HCT116 (cell line): ENCODE data around the gene CEND1. TPM values are rescaled to one million over a fixed set of nuclear protein-coding genes. Genes with fewer than 3 reads are reported as not detected.

Experiments used
- ATAC-seq: fragments of 200-7000 bp; cut with Tn5 transposase; 2 replicates; pipeline ENCODE4 v1.9.1; 2020; ENCODE audit warnings: mild to moderate bottlenecking, moderate library complexity
- BruUV-seq: library from RNA; stranded (reverse); fragments of 400-500 nt; replicated peaks from 2 replicates; lab custom pipeline; 2021; lab: Mats Ljungman, UMichigan
- CTCF ChIA-PET: fragments of 300-600 bp; sonication (Branson Sonifier 250); formaldehyde crosslinking; loops from one replicate; lab custom pipeline; 2021; ENCODE audit warnings: antibody characterized with exemption; lab: Charles Lee
- POLR2A ChIA-PET: fragments of 300-600, 350-600 bp; sonication (Branson Sonifier 250); formaldehyde crosslinking; loops from one replicate; lab custom pipeline; 2021; ENCODE audit warnings: antibody characterized with exemption; lab: Charles Lee
- RAD21 ChIA-PET, 2 experiments: fragments of 300-600 bp; sonication (Branson Sonifier 250); formaldehyde crosslinking; loops; one replicate each; lab custom pipeline; 2023; ENCODE audit warnings: low total read pairs in 2 of 2; ENCODE audit not compliant: uncharacterized antibody in 2 of 2, unreplicated experiment in 2 of 2, low non-redundant PET in 1 of 2; lab: Charles Lee
- DNase-seq: peaks from one replicate; pipeline ENCODE4 v3.0.0-alpha.2; 2010; ENCODE audit warnings: low read depth, low spot score
- H2AFZ ChIP-seq: fragments of 200-600 bp; shearing (Covaris generic), sonication (generic); 2 replicates; pipeline ENCODE4 v1.6.1; 2017; ENCODE audit warnings: low read depth, mixed run types, mixed read lengths, antibody characterized with exemption, low read length; ENCODE audit not compliant: poor library complexity, severe bottlenecking
- H3K27ac ChIP-seq: 2 replicates; pipeline ENCODE4 v1.5.1; 2012; ENCODE audit warnings: low read depth, low read length
- H3K27me3 ChIP-seq: fragments of 200-600 bp; sonication (generic); 2 replicates; pipeline ENCODE4 v1.6.1; 2016; ENCODE audit warnings: mixed run types, low read length, mixed read lengths; ENCODE audit not compliant: insufficient read depth
- H3K36me3 ChIP-seq, 2 experiments: fragments of 200-500 bp in 1 of 2; fragments of 200-600 bp in 1 of 2; sonication (Bioruptor generic) in 1 of 2; sonication (generic) in 1 of 2; 2 replicates each; pipeline versions ENCODE4 v1.5.1 to v1.6.1; 2014 to 2016; ENCODE audit warnings: low read length in 2 of 2, inconsistent platforms in 1 of 2, mixed read lengths in 1 of 2, mixed run types in 1 of 2; ENCODE audit not compliant: insufficient read depth in 2 of 2, control insufficient read depth in 1 of 2
- H3K4me1 ChIP-seq, 2 experiments: fragments of 200-600 bp in 1 of 2; sonication (generic) in 1 of 2; 2 replicates each; pipeline versions ENCODE4 v1.5.1 to v1.6.1; 2012 to 2017; ENCODE audit warnings: low read length in 2 of 2, inconsistent platforms in 1 of 2, mild to moderate bottlenecking in 1 of 2, mixed read lengths in 1 of 2, mixed run types in 1 of 2, moderate library complexity in 1 of 2; ENCODE audit not compliant: insufficient read depth in 2 of 2, control insufficient read depth in 1 of 2
- H3K4me2 ChIP-seq: fragments of 200-600 bp; sonication (generic); 2 replicates; pipeline ENCODE4 v1.6.1; 2017; ENCODE audit warnings: mixed run types, low read length, mixed read lengths
- H3K4me3 ChIP-seq, 2 experiments: fragments of 200-600 bp in 1 of 2; sonication (generic) in 1 of 2; replicated peaks in 1 of 2; 2 replicates each; pipeline ENCODE4 v1.5.1; 2011 to 2016; ENCODE audit warnings: low read length in 2 of 2, control low read depth in 1 of 2, low read depth in 1 of 2, mild to moderate bottlenecking in 1 of 2, mixed read lengths in 1 of 2, mixed run types in 1 of 2
- H3K79me2 ChIP-seq: fragments of 200-600 bp; sonication (generic); 2 replicates; pipeline ENCODE4 v1.6.1; 2017; ENCODE audit warnings: mild to moderate bottlenecking, mixed run types, low read length, moderate library complexity, mixed read lengths; ENCODE audit not compliant: insufficient read depth
- H3K9ac ChIP-seq: fragments of 200-600 bp; sonication (generic); 2 replicates; pipeline ENCODE4 v1.6.1; 2016; ENCODE audit warnings: low read length, mixed read lengths
- H3K9me2 ChIP-seq: fragments of 200-600 bp; sonication (generic), shearing (Covaris generic); 2 replicates; pipeline ENCODE4 v1.6.1; 2017; ENCODE audit warnings: mixed run types, mild to moderate bottlenecking, moderate library complexity; ENCODE audit not compliant: insufficient read depth
- H3K9me3 ChIP-seq, 2 experiments: fragments of 200-500 bp in 1 of 2; fragments of 200-600 bp in 1 of 2; sonication (Bioruptor generic) in 1 of 2; sonication (generic) in 1 of 2; 2 replicates each; pipeline ENCODE4 v1.6.1; 2014 to 2017; ENCODE audit warnings: low read length in 2 of 2, mixed read lengths in 2 of 2, inconsistent platforms in 1 of 2, low read depth in 1 of 2, mild to moderate bottlenecking in 1 of 2, mixed run types in 1 of 2, moderate library complexity in 1 of 2; ENCODE audit not compliant: control insufficient read depth in 1 of 2, insufficient read depth in 1 of 2
- H4K20me1 ChIP-seq: fragments of 200-600 bp; sonication (generic), shearing (Covaris generic); 2 replicates; pipeline ENCODE4 v1.6.1; 2017; ENCODE audit warnings: mixed run types, mild to moderate bottlenecking, moderate library complexity; ENCODE audit not compliant: insufficient read depth
- CEBPB ChIP-seq: IDR thresholded peaks from 2 replicates; pipeline ENCODE4 v1.6.1; 2012; ENCODE audit warnings: low read depth
- EGR1 ChIP-seq: IDR thresholded peaks from 2 replicates; pipeline ENCODE4 v1.6.1; 2012; ENCODE audit warnings: low read depth
- ELF1 ChIP-seq: IDR thresholded peaks from 2 replicates; pipeline ENCODE4 v1.6.1; 2012; ENCODE audit warnings: low read depth, borderline replicate concordance
- EZH2phosphoT487 ChIP-seq: fragments of 200-600 bp; IDR thresholded peaks from 2 replicates; pipeline ENCODE4 v1.6.1; 2018; ENCODE audit warnings: antibody characterized with exemption, borderline replicate concordance
- FOSL1 ChIP-seq: IDR thresholded peaks from 2 replicates; pipeline ENCODE4 v1.6.1; 2012; ENCODE audit warnings: low read depth
- JUND ChIP-seq: IDR thresholded peaks from 2 replicates; pipeline ENCODE4 v1.6.1; 2012
- POLR2A ChIP-seq: IDR thresholded peaks from 2 replicates; pipeline ENCODE4 v1.7.0; 2011; ENCODE audit warnings: borderline replicate concordance; ENCODE audit not compliant: insufficient read depth, insufficient read length; ENCODE audit errors: extremely low read depth
- POLR2AphosphoS5 ChIP-seq: IDR thresholded peaks from 2 replicates; pipeline ENCODE4 v1.6.1; 2011; ENCODE audit warnings: mild to moderate bottlenecking, low read depth, low read length, moderate library complexity
- SP1 ChIP-seq: IDR thresholded peaks from 2 replicates; pipeline ENCODE4 v1.6.1; 2012; ENCODE audit warnings: low read depth
- TCF7L2 ChIP-seq: IDR thresholded peaks from 2 replicates; pipeline ENCODE4 v1.7.0; 2011; ENCODE audit warnings: borderline replicate concordance, inconsistent platforms; ENCODE audit not compliant: insufficient read depth, insufficient read length; ENCODE audit errors: extremely low read depth
- ZNF274 ChIP-seq: fragments of 200-500 bp; sonication (Bioruptor generic); IDR thresholded peaks from 2 replicates; pipeline ENCODE4 v1.6.1; 2014; ENCODE audit warnings: mild to moderate bottlenecking, low read depth, low read length, inconsistent platforms
- intact Hi-C: fragments of 100-400 bp; cut with micrococcal nuclease; formaldehyde crosslinking; loops from 2 replicates; pipeline ENCODE4 v1.10.0; 2022
- total RNA-seq: library from RNA; stranded (reverse); gene quantifications from one replicate; pipeline ENCODE4 v1.2.1, GENCODE V29; 2021; ENCODE audit not compliant: unreplicated experiment
- TF ChIP-seq, protein P1 (sequence below): IDR thresholded peaks from 2 replicates; pipeline ENCODE4 v1.6.1; 2012; ENCODE audit warnings: low read depth
- TF ChIP-seq, protein P2 (sequence below): IDR thresholded peaks from 2 replicates; pipeline ENCODE4 v1.6.1; 2012
- TF ChIP-seq, protein P3 (sequence below), 3 experiments: fragments of 200-600 bp in 1 of 3; sonication (generic) in 1 of 3; IDR thresholded peaks in 2 of 3; conservative IDR thresholded peaks in 1 of 3; 2 replicates each; pipeline ENCODE4 v1.5.1; 2012 to 2017; ENCODE audit warnings: low read depth in 2 of 3, low read length in 2 of 3, antibody characterized with exemption in 1 of 3, borderline replicate concordance in 1 of 3, control low read depth in 1 of 3, mild to moderate bottlenecking in 1 of 3, mixed read lengths in 1 of 3, mixed run types in 1 of 3, moderate library complexity in 1 of 3; ENCODE audit not compliant: insufficient read depth in 1 of 3
- TF ChIP-seq, protein P4 (sequence below): IDR thresholded peaks from 2 replicates; pipeline ENCODE4 v1.6.1; 2012

CEND1 gene
- total RNA-seq, 1 experiment from 2014 or later, result 0.27 TPM

DNA sequence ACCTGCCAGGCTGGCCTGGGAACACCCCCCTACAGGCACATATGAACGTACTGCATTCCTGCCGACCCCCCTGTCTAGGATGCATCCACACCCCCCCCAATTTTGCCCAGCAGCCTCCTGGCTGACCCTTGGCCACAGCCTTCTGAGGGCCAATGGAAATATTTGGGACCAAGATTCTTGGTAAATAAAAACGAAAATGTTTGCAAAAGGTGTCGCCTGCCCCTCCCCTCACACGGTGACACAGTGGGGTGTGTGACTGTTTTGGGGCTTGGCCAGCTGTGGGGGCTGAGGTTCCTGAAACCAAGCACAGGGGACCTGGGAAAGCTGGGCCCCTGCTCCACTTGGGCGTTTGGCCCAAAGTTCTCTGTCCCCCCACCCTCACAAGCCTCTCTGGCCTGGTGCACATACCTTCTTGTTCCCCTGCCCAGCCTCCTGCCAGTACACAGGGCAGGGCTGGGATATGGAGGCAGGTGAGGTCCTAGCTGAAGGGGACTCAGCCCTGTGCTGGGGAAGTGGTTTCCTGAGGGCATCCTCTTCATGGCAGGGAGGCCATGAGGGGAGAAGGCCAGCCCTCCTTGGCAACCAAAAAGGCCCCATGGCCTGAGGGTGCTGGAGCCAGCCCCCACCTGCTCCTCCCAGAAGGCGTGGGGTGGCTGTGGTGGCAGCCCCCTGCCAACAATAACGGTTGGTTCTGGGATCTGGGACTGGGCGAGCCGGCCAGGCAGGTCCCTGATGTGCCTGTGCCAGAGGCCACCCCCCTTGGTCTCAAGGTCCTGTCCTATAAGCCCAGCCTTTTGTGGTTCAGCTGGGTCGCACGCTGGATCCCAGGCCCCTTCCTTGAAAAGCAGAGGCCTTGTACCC is 35.7 kb upstream of the CEND1 start:
- no peak for ATAC-seq
- Histone ChIP-seq H3K9me2 (no peaks in the 10 kb centered on the region), H3K27me3 (no peaks in the 10 kb centered on the region), H4K20me1 (no peaks in the 10 kb centered on the region), H3K9me3 (no peaks in the 10 kb centered on the region), H3K36me3 (no peaks in the 10 kb centered on the region), H3K4me2 (peak overlapping the region; percentile 28; the same call in 1 of the 2 replicates), H3K4me3 (no peak overlapping the region), H3K4me1 (peaks cover 31 to 46% of the 10 kb centered on the region in 2 experiments), H3K79me2 (peaks cover 16% of the 10 kb centered on the region), H2AFZ (no peak overlapping the region), H3K27ac (peak overlapping the region; percentile 32; the same call in 1 of the 2 replicates), H3K9ac (peak overlapping the region; percentile 76)
- no TSS peak for BruUV-seq
- intact Hi-C loops, result no loop called here
- TF ChIP-seq SP1 (no peak), FOSL1 (no peak), POLR2A (no peak), JUND (no peak), EZH2phosphoT487 (no peak), POLR2AphosphoS5 (no peak), CEBPB (no peak), TCF7L2 (no peak), ELF1 (no peak), ZNF274 (no peak), EGR1 (no peak)
- TF ChIP-seq, protein P1, sequence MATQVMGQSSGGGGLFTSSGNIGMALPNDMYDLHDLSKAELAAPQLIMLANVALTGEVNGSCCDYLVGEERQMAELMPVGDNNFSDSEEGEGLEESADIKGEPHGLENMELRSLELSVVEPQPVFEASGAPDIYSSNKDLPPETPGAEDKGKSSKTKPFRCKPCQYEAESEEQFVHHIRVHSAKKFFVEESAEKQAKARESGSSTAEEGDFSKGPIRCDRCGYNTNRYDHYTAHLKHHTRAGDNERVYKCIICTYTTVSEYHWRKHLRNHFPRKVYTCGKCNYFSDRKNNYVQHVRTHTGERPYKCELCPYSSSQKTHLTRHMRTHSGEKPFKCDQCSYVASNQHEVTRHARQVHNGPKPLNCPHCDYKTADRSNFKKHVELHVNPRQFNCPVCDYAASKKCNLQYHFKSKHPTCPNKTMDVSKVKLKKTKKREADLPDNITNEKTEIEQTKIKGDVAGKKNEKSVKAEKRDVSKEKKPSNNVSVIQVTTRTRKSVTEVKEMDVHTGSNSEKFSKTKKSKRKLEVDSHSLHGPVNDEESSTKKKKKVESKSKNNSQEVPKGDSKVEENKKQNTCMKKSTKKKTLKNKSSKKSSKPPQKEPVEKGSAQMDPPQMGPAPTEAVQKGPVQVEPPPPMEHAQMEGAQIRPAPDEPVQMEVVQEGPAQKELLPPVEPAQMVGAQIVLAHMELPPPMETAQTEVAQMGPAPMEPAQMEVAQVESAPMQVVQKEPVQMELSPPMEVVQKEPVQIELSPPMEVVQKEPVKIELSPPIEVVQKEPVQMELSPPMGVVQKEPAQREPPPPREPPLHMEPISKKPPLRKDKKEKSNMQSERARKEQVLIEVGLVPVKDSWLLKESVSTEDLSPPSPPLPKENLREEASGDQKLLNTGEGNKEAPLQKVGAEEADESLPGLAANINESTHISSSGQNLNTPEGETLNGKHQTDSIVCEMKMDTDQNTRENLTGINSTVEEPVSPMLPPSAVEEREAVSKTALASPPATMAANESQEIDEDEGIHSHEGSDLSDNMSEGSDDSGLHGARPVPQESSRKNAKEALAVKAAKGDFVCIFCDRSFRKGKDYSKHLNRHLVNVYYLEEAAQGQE, result no peak
- TF ChIP-seq, protein P2, sequence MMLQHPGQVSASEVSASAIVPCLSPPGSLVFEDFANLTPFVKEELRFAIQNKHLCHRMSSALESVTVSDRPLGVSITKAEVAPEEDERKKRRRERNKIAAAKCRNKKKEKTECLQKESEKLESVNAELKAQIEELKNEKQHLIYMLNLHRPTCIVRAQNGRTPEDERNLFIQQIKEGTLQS, result no peak
- TF ChIP-seq, protein P3, sequence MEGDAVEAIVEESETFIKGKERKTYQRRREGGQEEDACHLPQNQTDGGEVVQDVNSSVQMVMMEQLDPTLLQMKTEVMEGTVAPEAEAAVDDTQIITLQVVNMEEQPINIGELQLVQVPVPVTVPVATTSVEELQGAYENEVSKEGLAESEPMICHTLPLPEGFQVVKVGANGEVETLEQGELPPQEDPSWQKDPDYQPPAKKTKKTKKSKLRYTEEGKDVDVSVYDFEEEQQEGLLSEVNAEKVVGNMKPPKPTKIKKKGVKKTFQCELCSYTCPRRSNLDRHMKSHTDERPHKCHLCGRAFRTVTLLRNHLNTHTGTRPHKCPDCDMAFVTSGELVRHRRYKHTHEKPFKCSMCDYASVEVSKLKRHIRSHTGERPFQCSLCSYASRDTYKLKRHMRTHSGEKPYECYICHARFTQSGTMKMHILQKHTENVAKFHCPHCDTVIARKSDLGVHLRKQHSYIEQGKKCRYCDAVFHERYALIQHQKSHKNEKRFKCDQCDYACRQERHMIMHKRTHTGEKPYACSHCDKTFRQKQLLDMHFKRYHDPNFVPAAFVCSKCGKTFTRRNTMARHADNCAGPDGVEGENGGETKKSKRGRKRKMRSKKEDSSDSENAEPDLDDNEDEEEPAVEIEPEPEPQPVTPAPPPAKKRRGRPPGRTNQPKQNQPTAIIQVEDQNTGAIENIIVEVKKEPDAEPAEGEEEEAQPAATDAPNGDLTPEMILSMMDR (IDR thresholded peaks at IDR 0.05 in 2 of 3, conservative IDR thresholded peaks at IDR 0.05 in 1 of 3; ENCODE audit: borderline replicate concordance in 1 of 3, insufficient read depth in 1 of 3, low read depth in 2 of 3, low read length in 2 of 3), result no peak
- TF ChIP-seq, protein P4, sequence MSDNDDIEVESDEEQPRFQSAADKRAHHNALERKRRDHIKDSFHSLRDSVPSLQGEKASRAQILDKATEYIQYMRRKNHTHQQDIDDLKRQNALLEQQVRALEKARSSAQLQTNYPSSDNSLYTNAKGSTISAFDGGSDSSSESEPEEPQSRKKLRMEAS, result no peak
- DNase-seq, result no peak
- ChIA-PET CTCF (no interaction called here), RAD21 (interaction anchor here (0.8 to 1.2 kb wide), 2 partner anchors 9 to 10 kb away, joined by 3 read pairs; no protein-coding TSS in a partner anchor), POLR2A (interaction anchor here (0.8 kb wide), 1 partner anchor 9 kb away, joined by 3 read pairs; no protein-coding TSS in a partner anchor)
